B cell (primary cell): ENCODE data around the gene TGFBRAP1. TPM values are rescaled to one million over a fixed set of nuclear protein-coding genes. Genes with fewer than 3 reads are reported as not detected.
A peak's percentile ranks its signal among the peaks of the same experiment; 100 is the strongest.

Experiments used
- ATAC-seq: fragments of 200-7000 bp; cut with Tn5 transposase; one replicate; pipeline ENCODE4 v1.10.0; 2021; ENCODE audit warnings: low read depth, mild to moderate bottlenecking, moderate number of reproducible peaks, moderate library complexity
- CTCF ChIA-PET: fragments of 350-600 bp; sonication (Branson Sonifier 250); formaldehyde crosslinking; loops from one replicate; lab custom pipeline; 2021; ENCODE audit warnings: antibody characterized with exemption, inconsistent platforms; lab: Charles Lee
- POLR2A ChIA-PET: fragments of 350-600 bp; sonication (Branson Sonifier 250); formaldehyde crosslinking; loops from one replicate; lab custom pipeline; 2021; ENCODE audit warnings: antibody characterized with exemption; lab: Charles Lee
- DNase-seq: peaks from one replicate; pipeline ENCODE4 v3.0.0; 2013
- H2AFZ ChIP-seq: 2 replicates; pipeline ENCODE4 v1.6.1; 2012; ENCODE audit warnings: mild to moderate bottlenecking, low read depth, low read length; ENCODE audit not compliant: insufficient read depth, poor library complexity, severe bottlenecking
- H3K27ac ChIP-seq, 2 donors: 1 replicate in 1 of 2; 2 replicates in 1 of 2; pipeline ENCODE4 v1.5.1; 2012 to 2013; ENCODE audit warnings: low read length in 2 of 2, mild to moderate bottlenecking in 2 of 2, moderate library complexity in 1 of 2
- H3K27me3 ChIP-seq, 4 experiments: fragments of 200-600 bp in 1 of 4; sonication (generic) in 1 of 4; replicated peaks in 1 of 4; 1 replicate in 2 of 4; 2 replicates in 2 of 4; pipeline versions ENCODE4 v1.6.1 to v1.7.0; 2013 to 2016; ENCODE audit warnings: low read length in 3 of 4, mild to moderate bottlenecking in 2 of 4, mixed read lengths in 1 of 4, moderate library complexity in 1 of 4; ENCODE audit not compliant: insufficient read depth in 4 of 4, control insufficient read depth in 3 of 4; ENCODE audit errors: control extremely low read depth in 1 of 4
- H3K36me3 ChIP-seq, 2 experiments: replicated peaks in 1 of 2; 1 replicate in 1 of 2; 2 replicates in 1 of 2; pipeline versions ENCODE4 v1.6.1 to v1.7.1; 2013; ENCODE audit warnings: low read length in 1 of 2; ENCODE audit not compliant: insufficient read depth in 2 of 2, control insufficient read depth in 1 of 2; ENCODE audit errors: control extremely low read depth in 1 of 2, extremely low read depth in 1 of 2
- H3K4me1 ChIP-seq, 2 donors: fragments of 200-600 bp in 1 of 2; sonication (generic) in 1 of 2; 1 replicate in 1 of 2; 2 replicates in 1 of 2; pipeline versions ENCODE4 v1.5.1 to v1.6.1; 2013 to 2017; ENCODE audit warnings: low read length in 2 of 2; ENCODE audit not compliant: control insufficient read depth in 2 of 2, insufficient read depth in 2 of 2
- H3K4me2 ChIP-seq: replicated peaks from 2 replicates; pipeline ENCODE3; 2012; ENCODE audit warnings: mild to moderate bottlenecking, low read depth, low read length; ENCODE audit not compliant: poor library complexity, severe bottlenecking
- H3K4me3 ChIP-seq, 5 experiments: fragments of 200-600 bp in 1 of 5; sonication (generic) in 1 of 5; 1 replicate in 3 of 5; 2 replicates in 2 of 5; pipeline versions ENCODE4 v1.5.1 to v1.7.0; 2011 to 2016; ENCODE audit warnings: low read length in 4 of 5, mild to moderate bottlenecking in 4 of 5, low read depth in 2 of 5, control low read depth in 1 of 5, moderate library complexity in 1 of 5; ENCODE audit not compliant: insufficient read depth in 1 of 5; ENCODE audit errors: control extremely low read depth in 1 of 5, extremely low read depth in 1 of 5
- H3K79me2 ChIP-seq: fragments of 200-600 bp; sonication (generic); one replicate; pipeline ENCODE4 v1.6.0; 2016; ENCODE audit warnings: low read length; ENCODE audit not compliant: control insufficient read depth, insufficient read depth
- H3K9ac ChIP-seq: fragments of 200-600 bp; sonication (generic); 2 replicates; pipeline ENCODE4 v1.6.1; 2017; ENCODE audit warnings: mild to moderate bottlenecking, low read length, moderate library complexity
- H3K9me3 ChIP-seq, 3 donors: one replicate each; pipeline versions ENCODE4 v1.6.1 to v1.7.1; 2013; ENCODE audit warnings: low read length in 2 of 3; ENCODE audit not compliant: control insufficient read depth in 2 of 3, insufficient read depth in 1 of 3; ENCODE audit errors: control extremely low read depth in 1 of 3
- H4K20me1 ChIP-seq: 2 replicates; pipeline ENCODE4 v1.6.0; 2012; ENCODE audit warnings: mild to moderate bottlenecking, low read length; ENCODE audit not compliant: insufficient read depth, control insufficient read depth, poor library complexity, severe bottlenecking
- H3K27ac Mint-ChIP-seq: one replicate; pipeline ENCODE4 v1.8.0; 2021; ENCODE audit warnings: mixed read lengths
- H3K27me3 Mint-ChIP-seq: one replicate; pipeline ENCODE4 v1.8.0; 2021; ENCODE audit warnings: mixed read lengths
- H3K4me1 Mint-ChIP-seq: one replicate; pipeline ENCODE4 v1.8.0; 2021; ENCODE audit warnings: mixed read lengths
- H3K4me3 Mint-ChIP-seq: one replicate; pipeline ENCODE4 v1.8.0; 2021; ENCODE audit warnings: mixed read lengths
- H3K9me3 Mint-ChIP-seq: one replicate; pipeline ENCODE4 v1.8.0; 2022; ENCODE audit warnings: mixed read lengths; ENCODE audit not compliant: insufficient read depth
- EZH2 ChIP-seq: IDR thresholded peaks from 2 replicates; pipeline ENCODE4 v1.6.1; 2012; ENCODE audit warnings: borderline replicate concordance, low read depth, mild to moderate bottlenecking, moderate library complexity, low read length; ENCODE audit not compliant: insufficient read depth, poor library complexity, severe bottlenecking
- WGBS: methylation state at CpG from one replicate; pipeline ENCODE4 v1.1.5; 2013; ENCODE audit warnings: missing lambda C conversion rate; ENCODE audit not compliant: insufficient coverage; 5-methylcytosine and 5-hydroxymethylcytosine counted together
- intact Hi-C: fragments of 100-400 bp; cut with micrococcal nuclease; formaldehyde crosslinking; loops from one replicate; pipeline ENCODE4 v1.10.0; 2022
- polyA plus RNA-seq: library from polyadenylated mRNA; depleted of rRNA; stranded (reverse); fragments of >200 nt; gene quantifications from 2 replicates; pipeline ENCODE4 v1.2.3, GENCODE V29; 2012
- total RNA-seq, 2 donors: library from RNA; stranded (reverse); fragments of 120-200 nt in 1 of 2; gene quantifications; 1 replicate in 1 of 2; 2 replicates in 1 of 2; pipeline versions ENCODE4 v1.2.3 to v1.2.4, GENCODE V29; 2013 to 2022
- TF ChIP-seq, protein P1 (sequence below): fragments of 200-600 bp; IDR thresholded peaks from one replicate; pipeline ENCODE4 v1.8.0; 2022; ENCODE audit warnings: antibody characterized with exemption, mild to moderate bottlenecking

The TGFBRAP1 gene
- total and polyA plus RNA-seq, 2 donors (not counting 1 experiment from before 2014, with no cell fraction given), result 9.3 to 21.7 TPM

DNA sequence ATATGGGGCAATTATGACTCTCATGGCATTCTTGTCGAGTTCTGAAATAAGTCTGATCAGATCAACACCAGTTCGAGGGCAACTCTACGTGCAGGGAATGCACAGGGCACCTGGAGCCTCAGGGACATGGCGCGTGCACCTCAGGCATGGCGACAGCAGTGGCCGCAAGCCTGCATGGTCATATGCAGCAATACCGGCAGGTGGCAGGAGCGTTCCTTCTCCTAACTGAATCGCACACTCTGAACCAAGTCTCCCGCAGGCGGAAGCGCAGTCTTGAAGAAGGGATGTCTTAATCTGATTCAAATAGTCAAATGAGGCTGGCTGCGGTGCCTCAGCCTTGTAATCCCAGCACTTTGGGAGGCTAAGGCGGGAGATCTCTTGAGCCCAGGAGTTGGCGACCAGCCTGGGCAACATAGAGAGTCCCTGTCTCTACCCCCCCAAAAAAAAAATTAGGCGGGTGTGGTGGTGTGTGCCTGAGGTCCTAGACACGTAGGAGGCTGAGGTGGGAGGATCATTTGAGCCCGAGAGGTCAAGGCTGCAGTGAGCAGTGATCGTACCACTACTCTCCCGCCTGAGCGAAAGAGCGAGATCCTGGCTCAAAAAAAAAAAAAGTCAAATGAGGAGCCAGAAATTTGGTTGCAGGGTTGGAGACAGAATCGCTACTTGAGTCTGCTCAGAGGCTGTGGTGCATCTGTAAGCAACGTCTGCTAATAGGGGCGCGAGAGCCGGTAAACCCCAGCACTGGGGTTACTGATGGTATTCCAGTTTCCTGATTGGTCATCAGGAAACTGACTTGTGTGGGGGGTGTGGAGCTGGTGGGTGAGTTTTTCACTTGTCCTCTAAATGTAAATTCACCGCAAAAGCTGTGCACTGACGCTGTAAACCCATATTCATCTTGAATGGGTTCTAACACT, 40.5 kb upstream of the TGFBRAP1 start:
- no peaks in the 10 kb centered on the region for H3K9me3 Mint-ChIP-seq
- Histone ChIP-seq H4K20me1 (no peaks in the 10 kb centered on the region), H3K79me2 (no peaks in the 10 kb centered on the region), H3K4me2 (peak overlapping the region; percentile 55), H3K27ac (no peak overlapping the region), H3K36me3 (no peaks in the 10 kb centered on the region), H3K4me3 (no peak overlapping the region), H3K9me3 (no peaks in the 10 kb centered on the region), H2AFZ (peak overlapping the region; percentile 66), H3K27me3 (no peaks in the 10 kb centered on the region), H3K4me1 (peaks cover 0 to 3% of the 10 kb centered on the region in 2 donors), H3K9ac (no peak overlapping the region)
- no peak overlapping the region for H3K27ac Mint-ChIP-seq
- WGBS, result 50% methylated on average over 26 of the region's 30 CpGs
- no peak overlapping the region for H3K4me3 Mint-ChIP-seq
- peak; percentile 99 for ATAC-seq
- no peaks in the 10 kb centered on the region for H3K27me3 Mint-ChIP-seq
- peak; percentile 83 for DNase-seq
- POLR2A ChIA-PET, result no interaction called here
- H3K4me1 Mint-ChIP-seq, result peaks cover 4% of the 10 kb centered on the region
- TF ChIP-seq EZH2, result no peak
- TF ChIP-seq, protein P1, sequence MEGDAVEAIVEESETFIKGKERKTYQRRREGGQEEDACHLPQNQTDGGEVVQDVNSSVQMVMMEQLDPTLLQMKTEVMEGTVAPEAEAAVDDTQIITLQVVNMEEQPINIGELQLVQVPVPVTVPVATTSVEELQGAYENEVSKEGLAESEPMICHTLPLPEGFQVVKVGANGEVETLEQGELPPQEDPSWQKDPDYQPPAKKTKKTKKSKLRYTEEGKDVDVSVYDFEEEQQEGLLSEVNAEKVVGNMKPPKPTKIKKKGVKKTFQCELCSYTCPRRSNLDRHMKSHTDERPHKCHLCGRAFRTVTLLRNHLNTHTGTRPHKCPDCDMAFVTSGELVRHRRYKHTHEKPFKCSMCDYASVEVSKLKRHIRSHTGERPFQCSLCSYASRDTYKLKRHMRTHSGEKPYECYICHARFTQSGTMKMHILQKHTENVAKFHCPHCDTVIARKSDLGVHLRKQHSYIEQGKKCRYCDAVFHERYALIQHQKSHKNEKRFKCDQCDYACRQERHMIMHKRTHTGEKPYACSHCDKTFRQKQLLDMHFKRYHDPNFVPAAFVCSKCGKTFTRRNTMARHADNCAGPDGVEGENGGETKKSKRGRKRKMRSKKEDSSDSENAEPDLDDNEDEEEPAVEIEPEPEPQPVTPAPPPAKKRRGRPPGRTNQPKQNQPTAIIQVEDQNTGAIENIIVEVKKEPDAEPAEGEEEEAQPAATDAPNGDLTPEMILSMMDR, result peak; percentile 89
- intact Hi-C loops, result loop anchor here (1.0 to 10.0 kb wide), 5 partner anchors 29 to 1173 kb away; partner anchors contain the start of gene FHL2
- CTCF ChIA-PET, result interaction anchor here (0.7 to 2.5 kb wide), 8 partner anchors 148 to 1212 kb away, joined by 3 to 13 read pairs (median 4); no protein-coding TSS in a partner anchor
